ENCODE data around the gene PRIMA1.

PRIMA1 gene

GRCh38 chr14:93799617-93799988 is 11.3 kb upstream of the PRIMA1 start:
- no peak for DNase-seq

DNA sequence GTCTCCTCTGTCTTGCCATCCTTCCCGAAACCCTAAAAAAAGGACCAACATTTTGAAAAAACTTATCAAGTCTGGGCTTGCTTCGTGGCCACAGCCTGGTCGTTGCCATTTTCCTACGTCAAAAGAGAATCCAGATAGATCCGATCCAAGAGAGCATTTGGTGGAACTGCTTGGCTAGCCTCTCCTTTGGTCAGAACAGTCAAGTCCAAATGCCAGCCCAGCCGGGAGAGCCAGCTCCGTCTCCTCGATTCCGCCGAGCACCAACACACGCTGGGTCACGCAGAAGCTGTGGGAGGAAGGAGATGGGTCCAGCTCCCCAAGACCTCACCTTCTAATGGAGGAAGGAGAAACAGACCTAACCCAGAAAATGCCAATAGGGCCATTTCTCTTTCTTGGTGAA is 9.3 kb upstream of the PRIMA1 start:
- DNase-seq: no peak
- in situ Hi-C loops (cut with HindIII; ENCODE audit: low pct_ligation_motif_present, low pct_unique_long_range_greater_than_20kb, low sequenced_read_pairs): no loop called here

More at GRCh38 chr14:93799617-93799988, 11.3 kb upstream of the PRIMA1 start:
- in situ Hi-C loops (cut with HindIII; ENCODE audit: low pct_ligation_motif_present, low pct_unique_long_range_greater_than_20kb, low sequenced_read_pairs): no loop called here

GRCh38 chr14:93797071-93797470 is 8.8 kb upstream of the PRIMA1 start:
- in situ Hi-C loops (cut with HindIII; ENCODE audit: low pct_ligation_motif_present, low pct_unique_long_range_greater_than_20kb, low sequenced_read_pairs): no loop called here
- DNase-seq: no peak

GRCh38 chr14:93794756-93795155 is 6.5 kb upstream of the PRIMA1 start:
- in situ Hi-C loops (cut with HindIII; ENCODE audit: low pct_ligation_motif_present, low pct_unique_long_range_greater_than_20kb, low sequenced_read_pairs): no loop called here
- DNase-seq: no peak

- in situ Hi-C loops (cut with HindIII; ENCODE audit: low pct_ligation_motif_present, low pct_unique_long_range_greater_than_20kb, low sequenced_read_pairs): no loop called here
- DNase-seq: no peak
These were observed 5.5 kb upstream of the PRIMA1 start for GRCh38 chr14:93793555-93794324.

GRCh38 chr14:93792391-93792790 is 4.1 kb upstream of the PRIMA1 start:
- in situ Hi-C loops (cut with HindIII; ENCODE audit: low pct_ligation_motif_present, low pct_unique_long_range_greater_than_20kb, low sequenced_read_pairs): no loop called here
- no peak for DNase-seq

DNA sequence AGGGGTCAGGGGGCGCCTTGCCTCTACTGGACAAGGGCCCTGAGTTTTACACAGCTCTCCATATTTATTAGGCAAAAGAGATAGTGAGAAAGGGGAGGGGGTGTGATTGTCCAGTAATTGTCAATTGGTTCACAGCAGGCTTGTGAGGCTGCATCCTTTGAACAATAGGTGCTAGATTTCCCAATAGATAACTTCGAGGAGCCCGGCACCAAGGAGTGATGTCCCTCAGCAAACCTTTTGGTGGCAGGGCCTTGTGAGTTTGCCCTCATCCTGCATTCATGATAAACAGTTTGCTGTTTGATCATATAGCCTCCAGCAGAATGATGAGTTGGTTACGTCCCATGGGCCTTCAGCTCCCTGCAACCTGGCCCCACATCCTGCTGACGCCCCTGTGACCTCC is 2.7 kb upstream of the PRIMA1 start:
- in situ Hi-C loops (cut with HindIII; ENCODE audit: low pct_ligation_motif_present, low pct_unique_long_range_greater_than_20kb, low sequenced_read_pairs): no loop called here
- no peak for DNase-seq

- in situ Hi-C loops (cut with HindIII; ENCODE audit: low pct_ligation_motif_present, low pct_unique_long_range_greater_than_20kb, low sequenced_read_pairs): no loop called here
- DNase-seq: no peak
These were observed 1.2 kb upstream of the PRIMA1 start for GRCh38 chr14:93789228-93790130.

- in situ Hi-C loops (cut with HindIII; ENCODE audit: low pct_ligation_motif_present, low pct_unique_long_range_greater_than_20kb, low sequenced_read_pairs): no loop called here
- DNase-seq: peak; percentile 8
These were observed 400 bp upstream of the PRIMA1 start for GRCh38 chr14:93788543-93789227.

DNA sequence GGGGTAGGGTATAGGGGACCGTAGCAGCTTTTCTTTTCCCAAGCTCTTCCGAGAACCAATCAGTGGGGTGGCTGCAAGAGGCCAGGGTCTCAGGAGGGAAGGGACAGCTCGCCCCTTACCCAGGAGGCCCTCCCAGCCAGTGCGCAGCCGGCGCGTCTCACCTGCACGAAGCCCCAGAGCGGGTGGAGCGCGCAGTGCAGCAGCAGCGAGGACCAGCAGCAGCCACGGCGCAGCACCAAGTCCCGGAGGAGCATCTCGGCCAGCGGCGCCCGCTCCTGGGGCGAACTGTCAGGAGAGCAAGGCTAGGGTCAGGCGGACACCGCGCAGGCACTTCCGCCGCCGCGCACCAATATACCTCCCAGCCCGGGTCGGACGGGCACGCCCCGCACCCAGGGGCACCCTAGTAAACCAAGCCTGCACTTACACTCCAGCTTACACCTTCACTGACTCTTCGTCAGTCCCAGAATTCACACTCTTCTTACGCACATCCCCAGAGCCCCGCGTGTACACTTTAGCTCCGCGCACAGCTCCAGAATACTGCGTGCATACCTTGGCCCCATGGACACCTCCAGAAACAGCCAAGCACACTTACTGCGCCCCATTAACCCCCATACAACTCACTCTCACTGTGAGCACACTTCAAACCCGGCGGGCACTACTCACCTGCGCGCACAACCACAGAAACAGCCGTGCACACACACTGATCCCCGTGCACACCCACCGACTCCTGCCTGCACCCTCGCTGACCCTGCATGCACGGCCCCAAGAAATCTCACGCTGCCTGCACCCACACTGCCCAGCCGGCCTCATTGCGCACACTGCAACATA is 606 bp downstream of the PRIMA1 start:
- in situ Hi-C loops (cut with HindIII; ENCODE audit: low pct_ligation_motif_present, low pct_unique_long_range_greater_than_20kb, low sequenced_read_pairs): no loop called here
- DNase-seq: no peak

DNA sequence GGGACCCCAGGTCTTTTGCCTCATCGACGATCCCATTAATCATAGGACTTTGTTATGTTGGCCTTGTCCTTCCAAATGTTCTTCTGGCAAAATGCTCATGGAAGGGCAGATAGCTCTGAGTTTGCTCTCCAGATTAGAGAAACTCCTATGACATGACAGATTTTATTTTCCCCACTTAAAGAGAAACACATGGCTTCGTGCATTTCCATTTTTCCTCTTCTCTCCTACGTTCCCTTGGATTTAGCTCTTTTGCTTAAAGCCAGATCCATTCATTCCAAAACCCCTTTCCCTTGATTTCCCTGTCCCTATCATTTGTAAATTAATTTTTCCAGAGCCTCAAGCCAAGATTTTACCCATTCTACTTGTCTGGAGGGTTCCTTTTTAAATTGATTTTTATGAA is 2.9 kb downstream of the PRIMA1 start:
- no peak for DNase-seq
- in situ Hi-C loops (cut with HindIII; ENCODE audit: low pct_ligation_motif_present, low pct_unique_long_range_greater_than_20kb, low sequenced_read_pairs): no loop called here

GRCh38 chr14:93784878-93785277 is 3.4 kb downstream of the PRIMA1 start:
- in situ Hi-C loops (cut with HindIII; ENCODE audit: low pct_ligation_motif_present, low pct_unique_long_range_greater_than_20kb, low sequenced_read_pairs): no loop called here
- DNase-seq: no peak

DNA sequence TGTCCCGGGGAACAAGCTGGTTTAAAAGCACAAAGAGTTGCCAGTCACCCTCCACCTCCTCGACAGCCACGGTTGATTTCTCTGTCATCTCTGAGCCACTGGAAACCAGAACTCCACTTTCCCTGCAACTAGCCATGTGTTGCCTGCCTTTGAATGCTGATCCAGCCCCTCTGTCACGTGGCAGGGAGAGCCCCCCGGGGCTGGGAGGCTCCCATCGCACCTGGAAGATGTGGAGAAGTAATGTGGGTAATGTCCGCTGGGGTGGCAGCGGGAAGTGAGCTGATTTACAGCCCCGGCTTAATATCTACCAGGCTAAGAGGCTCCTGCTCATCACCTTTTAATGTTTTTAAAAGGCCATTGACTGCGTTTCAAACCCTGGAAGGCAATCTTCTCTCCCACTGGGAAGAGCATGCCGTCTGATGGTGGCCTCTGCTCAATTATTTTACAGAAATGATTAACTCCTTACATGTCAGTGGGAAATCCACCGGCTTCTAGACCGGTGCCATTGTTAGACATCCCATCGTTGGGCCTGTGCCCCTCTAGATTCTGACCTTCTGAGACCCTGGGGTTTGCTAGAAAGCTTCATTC is 7.4 kb downstream of the PRIMA1 start:
- no peak for DNase-seq
- in situ Hi-C loops (cut with HindIII; ENCODE audit: low pct_ligation_motif_present, low pct_unique_long_range_greater_than_20kb, low sequenced_read_pairs): no loop called here

DNA sequence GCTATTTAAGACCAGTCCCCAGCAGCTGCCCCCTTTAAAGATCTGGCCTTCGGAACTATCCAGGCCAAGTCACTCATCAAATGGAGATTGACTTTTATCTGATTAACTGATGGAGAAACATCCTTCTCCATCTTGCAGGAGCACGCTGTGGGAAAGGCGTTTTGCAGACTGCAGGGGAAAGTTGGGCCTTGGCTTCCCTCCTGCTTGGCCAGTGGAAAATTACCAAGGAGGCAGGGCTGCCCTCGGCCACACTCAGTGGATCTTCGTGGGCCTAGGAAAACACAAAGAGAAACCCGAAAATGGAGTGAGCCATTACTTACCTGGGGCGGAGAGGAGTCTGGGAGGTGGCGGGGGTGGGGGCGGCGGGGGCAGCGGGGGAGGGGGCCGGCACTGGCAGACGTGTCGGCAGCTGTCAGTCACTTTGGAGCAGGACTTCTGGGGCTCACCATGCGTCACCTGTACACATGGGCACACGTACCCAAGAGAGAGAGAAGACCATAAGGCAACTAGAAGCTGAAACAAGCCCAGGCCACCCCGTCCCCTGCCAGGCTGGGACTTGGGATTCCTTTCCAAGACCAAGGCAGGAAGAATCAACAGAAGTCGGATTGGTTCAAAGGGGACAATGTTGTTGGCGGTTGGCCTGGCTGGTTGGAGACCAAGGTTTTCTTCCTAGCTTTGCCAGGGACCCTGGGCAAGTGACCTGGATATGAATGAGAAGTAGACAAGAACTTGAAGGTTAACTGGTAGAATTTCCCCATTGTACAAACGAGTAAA is 9.2 kb downstream of the PRIMA1 start:
- no peak for DNase-seq
- in situ Hi-C loops (cut with HindIII; ENCODE audit: low pct_ligation_motif_present, low pct_unique_long_range_greater_than_20kb, low sequenced_read_pairs): no loop called here

- DNase-seq: no peak
- in situ Hi-C loops (cut with HindIII; ENCODE audit: low pct_ligation_motif_present, low pct_unique_long_range_greater_than_20kb, low sequenced_read_pairs): no loop called here
These were observed 9.8 kb downstream of the PRIMA1 start for GRCh38 chr14:93778453-93778852.

- in situ Hi-C loops (cut with HindIII; ENCODE audit: low pct_ligation_motif_present, low pct_unique_long_range_greater_than_20kb, low sequenced_read_pairs): no loop called here
- DNase-seq: no peak
These were observed 12.5 kb downstream of the PRIMA1 start for GRCh38 chr14:93775744-93776143.

- in situ Hi-C loops (cut with HindIII; ENCODE audit: low pct_ligation_motif_present, low pct_unique_long_range_greater_than_20kb, low sequenced_read_pairs): no loop called here
- no peak for DNase-seq
These were observed 13.1 kb downstream of the PRIMA1 start for GRCh38 chr14:93775158-93775557.
